ENCODE results near the gene SLC2A13. TPM values are rescaled to one million over a fixed set of nuclear protein-coding genes. Genes with fewer than 3 reads are reported as not detected.

SLC2A13 gene
- total and polyA plus RNA-seq, 10 of the 15 experiments (the other 5 are each of a cell fraction or from before 2014, with no cell fraction given) = 0.05 to 3.7 (median 0.25) TPM

DNA sequence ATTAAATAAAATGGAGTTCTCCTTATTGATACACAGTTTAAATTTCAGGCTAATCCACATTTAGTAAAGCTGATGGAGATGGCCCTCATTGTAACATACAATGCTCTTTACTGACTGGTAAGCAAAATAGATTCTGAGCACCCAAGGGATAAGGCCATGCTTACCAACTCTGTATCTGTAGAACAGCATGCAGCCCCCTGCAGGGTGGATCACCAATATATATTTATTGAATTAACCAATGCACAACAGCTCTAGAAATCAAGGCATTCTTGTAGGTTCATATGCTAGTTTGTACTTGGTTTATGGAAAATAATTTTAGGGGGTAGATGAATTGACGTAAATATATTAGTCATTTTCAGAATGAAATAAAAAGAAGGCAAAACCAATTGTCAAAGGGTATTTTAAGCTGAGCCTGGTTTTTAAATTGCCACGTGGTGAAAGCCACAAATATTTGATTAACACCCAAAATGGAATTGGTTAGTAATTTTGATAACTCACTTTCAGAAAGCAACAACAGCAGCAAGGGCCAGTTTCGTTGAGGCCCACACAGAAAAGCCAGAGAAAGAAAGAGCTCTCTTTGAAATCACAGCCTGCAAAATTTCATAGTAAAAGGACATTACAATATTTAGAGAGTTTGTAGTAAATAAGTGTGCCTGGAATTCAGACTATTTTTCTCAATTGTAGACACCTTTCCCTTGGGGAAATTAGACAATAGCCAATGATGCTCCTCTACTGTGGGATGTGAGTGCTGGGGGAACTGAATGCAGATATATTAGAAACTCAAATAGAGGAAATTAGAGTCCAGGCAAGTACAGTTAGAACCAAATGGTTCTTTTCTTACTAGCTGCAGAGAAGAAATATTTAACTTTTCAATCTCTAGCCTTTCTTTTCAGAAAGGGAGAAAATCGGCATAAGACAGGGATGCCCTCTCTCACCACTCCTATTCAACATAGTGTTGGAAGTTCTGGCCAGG lies 270.1 kb downstream of the SLC2A13 start (continued):
- TF ChIP-seq YY1 (IDR thresholded peaks at IDR 0.05; ENCODE audit: low read depth, low read length) (no peak), CBX3 (IDR thresholded peaks at IDR 0.05; ENCODE audit: borderline replicate concordance, low read depth) (no peak), RCOR1 (conservative IDR thresholded peaks at IDR 0.05; ENCODE audit: low read depth, low read length) (no peak), PAX8 (IDR thresholded peaks at IDR 0.05) (no peak), MTA2 (IDR thresholded peaks at IDR 0.05; ENCODE audit: low read depth) (peak; percentile 77), ZNF622 (IDR thresholded peaks at IDR 0.05) (no peak), IKZF1 (conservative IDR thresholded peaks at IDR 0.05) (no peak), BACH1 (IDR thresholded peaks at IDR 0.05; ENCODE audit: borderline replicate concordance) (no peak), NR2F1 (conservative IDR thresholded peaks at IDR 0.05) (no peak), YBX1 (IDR thresholded peaks at IDR 0.05) (no peak), BHLHE40 (IDR thresholded peaks at IDR 0.05; ENCODE audit: borderline replicate concordance in 1 of 2, low read depth in 2 of 2, low read length in 1 of 2) (peak in 1 of 2 experiments; percentile 35; a peak in 1 of 4 replicates), EGR1 (IDR thresholded peaks at IDR 0.05; ENCODE audit: borderline replicate concordance in 1 of 2, low read depth in 2 of 2, low read length in 2 of 2) (no peak)
- TF ChIP-seq, protein P1, sequence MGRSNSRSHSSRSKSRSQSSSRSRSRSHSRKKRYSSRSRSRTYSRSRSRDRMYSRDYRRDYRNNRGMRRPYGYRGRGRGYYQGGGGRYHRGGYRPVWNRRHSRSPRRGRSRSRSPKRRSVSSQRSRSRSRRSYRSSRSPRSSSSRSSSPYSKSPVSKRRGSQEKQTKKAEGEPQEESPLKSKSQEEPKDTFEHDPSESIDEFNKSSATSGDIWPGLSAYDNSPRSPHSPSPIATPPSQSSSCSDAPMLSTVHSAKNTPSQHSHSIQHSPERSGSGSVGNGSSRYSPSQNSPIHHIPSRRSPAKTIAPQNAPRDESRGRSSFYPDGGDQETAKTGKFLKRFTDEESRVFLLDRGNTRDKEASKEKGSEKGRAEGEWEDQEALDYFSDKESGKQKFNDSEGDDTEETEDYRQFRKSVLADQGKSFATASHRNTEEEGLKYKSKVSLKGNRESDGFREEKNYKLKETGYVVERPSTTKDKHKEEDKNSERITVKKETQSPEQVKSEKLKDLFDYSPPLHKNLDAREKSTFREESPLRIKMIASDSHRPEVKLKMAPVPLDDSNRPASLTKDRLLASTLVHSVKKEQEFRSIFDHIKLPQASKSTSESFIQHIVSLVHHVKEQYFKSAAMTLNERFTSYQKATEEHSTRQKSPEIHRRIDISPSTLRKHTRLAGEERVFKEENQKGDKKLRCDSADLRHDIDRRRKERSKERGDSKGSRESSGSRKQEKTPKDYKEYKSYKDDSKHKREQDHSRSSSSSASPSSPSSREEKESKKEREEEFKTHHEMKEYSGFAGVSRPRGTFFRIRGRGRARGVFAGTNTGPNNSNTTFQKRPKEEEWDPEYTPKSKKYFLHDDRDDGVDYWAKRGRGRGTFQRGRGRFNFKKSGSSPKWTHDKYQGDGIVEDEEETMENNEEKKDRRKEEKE (IDR thresholded peaks at IDR 0.05) = no peak
- TF ChIP-seq, protein P2, sequence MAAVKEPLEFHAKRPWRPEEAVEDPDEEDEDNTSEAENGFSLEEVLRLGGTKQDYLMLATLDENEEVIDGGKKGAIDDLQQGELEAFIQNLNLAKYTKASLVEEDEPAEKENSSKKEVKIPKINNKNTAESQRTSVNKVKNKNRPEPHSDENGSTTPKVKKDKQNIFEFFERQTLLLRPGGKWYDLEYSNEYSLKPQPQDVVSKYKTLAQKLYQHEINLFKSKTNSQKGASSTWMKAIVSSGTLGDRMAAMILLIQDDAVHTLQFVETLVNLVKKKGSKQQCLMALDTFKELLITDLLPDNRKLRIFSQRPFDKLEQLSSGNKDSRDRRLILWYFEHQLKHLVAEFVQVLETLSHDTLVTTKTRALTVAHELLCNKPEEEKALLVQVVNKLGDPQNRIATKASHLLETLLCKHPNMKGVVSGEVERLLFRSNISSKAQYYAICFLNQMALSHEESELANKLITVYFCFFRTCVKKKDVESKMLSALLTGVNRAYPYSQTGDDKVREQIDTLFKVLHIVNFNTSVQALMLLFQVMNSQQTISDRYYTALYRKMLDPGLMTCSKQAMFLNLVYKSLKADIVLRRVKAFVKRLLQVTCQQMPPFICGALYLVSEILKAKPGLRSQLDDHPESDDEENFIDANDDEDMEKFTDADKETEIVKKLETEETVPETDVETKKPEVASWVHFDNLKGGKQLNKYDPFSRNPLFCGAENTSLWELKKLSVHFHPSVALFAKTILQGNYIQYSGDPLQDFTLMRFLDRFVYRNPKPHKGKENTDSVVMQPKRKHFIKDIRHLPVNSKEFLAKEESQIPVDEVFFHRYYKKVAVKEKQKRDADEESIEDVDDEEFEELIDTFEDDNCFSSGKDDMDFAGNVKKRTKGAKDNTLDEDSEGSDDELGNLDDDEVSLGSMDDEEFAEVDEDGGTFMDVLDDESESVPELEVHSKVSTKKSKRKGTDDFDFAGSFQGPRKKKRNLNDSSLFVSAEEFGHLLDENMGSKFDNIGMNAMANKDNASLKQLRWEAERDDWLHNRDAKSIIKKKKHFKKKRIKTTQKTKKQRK (IDR thresholded peaks at IDR 0.05; ENCODE audit: low read depth, low read length) = no peak
- TF ChIP-seq, protein P3, sequence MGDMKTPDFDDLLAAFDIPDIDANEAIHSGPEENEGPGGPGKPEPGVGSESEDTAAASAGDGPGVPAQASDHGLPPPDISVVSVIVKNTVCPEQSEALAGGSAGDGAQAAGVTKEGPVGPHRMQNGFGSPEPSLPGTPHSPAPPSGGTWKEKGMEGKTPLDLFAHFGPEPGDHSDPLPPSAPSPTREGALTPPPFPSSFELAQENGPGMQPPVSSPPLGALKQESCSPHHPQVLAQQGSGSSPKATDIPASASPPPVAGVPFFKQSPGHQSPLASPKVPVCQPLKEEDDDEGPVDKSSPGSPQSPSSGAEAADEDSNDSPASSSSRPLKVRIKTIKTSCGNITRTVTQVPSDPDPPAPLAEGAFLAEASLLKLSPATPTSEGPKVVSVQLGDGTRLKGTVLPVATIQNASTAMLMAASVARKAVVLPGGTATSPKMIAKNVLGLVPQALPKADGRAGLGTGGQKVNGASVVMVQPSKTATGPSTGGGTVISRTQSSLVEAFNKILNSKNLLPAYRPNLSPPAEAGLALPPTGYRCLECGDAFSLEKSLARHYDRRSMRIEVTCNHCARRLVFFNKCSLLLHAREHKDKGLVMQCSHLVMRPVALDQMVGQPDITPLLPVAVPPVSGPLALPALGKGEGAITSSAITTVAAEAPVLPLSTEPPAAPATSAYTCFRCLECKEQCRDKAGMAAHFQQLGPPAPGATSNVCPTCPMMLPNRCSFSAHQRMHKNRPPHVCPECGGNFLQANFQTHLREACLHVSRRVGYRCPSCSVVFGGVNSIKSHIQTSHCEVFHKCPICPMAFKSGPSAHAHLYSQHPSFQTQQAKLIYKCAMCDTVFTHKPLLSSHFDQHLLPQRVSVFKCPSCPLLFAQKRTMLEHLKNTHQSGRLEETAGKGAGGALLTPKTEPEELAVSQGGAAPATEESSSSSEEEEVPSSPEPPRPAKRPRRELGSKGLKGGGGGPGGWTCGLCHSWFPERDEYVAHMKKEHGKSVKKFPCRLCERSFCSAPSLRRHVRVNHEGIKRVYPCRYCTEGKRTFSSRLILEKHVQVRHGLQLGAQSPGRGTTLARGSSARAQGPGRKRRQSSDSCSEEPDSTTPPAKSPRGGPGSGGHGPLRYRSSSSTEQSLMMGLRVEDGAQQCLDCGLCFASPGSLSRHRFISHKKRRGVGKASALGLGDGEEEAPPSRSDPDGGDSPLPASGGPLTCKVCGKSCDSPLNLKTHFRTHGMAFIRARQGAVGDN (IDR thresholded peaks at IDR 0.05) = no peak

Data from GM12878 (cell line).